ENCODE results near the gene CD300H.

GRCh38 chr17:74545843-74546230, 21.5 kb downstream of the CD300H start, which contains the start of gene CD300C:
- no peak for TF ChIP-seq GATA2 (IDR thresholded peaks at IDR 0.05; ENCODE audit: low read depth, low read length)
- TF ChIP-seq GATA3 (IDR thresholded peaks at IDR 0.05; ENCODE audit: low read depth, low read length) = no peak
